ENCODE results near the gene ERN1.

DNA sequence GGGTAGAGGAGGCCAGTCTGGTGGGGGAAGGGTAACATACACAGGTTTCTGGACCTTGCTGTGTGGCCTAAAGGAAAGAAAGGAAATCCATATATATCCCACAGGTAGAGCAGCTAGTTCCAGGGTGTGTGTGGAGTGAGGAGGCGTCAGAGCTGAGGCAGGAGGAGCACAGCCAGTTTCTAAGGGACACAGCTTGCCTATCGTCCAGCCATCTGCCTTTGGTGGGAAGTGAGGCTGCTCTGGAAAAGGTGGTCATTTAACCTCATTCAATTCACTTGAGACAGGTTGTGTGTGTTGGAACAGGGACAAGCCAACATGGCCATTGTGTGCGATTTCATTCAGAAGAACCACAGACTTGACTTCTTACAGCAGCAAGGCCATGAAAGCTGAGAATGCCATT, 36.9 kb upstream of the ERN1 start:
- TF ChIP-seq, protein P1, sequence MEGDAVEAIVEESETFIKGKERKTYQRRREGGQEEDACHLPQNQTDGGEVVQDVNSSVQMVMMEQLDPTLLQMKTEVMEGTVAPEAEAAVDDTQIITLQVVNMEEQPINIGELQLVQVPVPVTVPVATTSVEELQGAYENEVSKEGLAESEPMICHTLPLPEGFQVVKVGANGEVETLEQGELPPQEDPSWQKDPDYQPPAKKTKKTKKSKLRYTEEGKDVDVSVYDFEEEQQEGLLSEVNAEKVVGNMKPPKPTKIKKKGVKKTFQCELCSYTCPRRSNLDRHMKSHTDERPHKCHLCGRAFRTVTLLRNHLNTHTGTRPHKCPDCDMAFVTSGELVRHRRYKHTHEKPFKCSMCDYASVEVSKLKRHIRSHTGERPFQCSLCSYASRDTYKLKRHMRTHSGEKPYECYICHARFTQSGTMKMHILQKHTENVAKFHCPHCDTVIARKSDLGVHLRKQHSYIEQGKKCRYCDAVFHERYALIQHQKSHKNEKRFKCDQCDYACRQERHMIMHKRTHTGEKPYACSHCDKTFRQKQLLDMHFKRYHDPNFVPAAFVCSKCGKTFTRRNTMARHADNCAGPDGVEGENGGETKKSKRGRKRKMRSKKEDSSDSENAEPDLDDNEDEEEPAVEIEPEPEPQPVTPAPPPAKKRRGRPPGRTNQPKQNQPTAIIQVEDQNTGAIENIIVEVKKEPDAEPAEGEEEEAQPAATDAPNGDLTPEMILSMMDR (conservative IDR thresholded peaks at IDR 0.05 in 1 of 2, IDR thresholded peaks at IDR 0.05 in 1 of 2; ENCODE audit: low read depth in 1 of 2, low read length in 2 of 2): no peak
- TF ChIP-seq EZH2 (IDR thresholded peaks at IDR 0.05; ENCODE audit: low read length, missing control alignments): no peak
